Stimulated activated CD4-positive, alpha-beta T cell treated with anti-CD3 and anti-CD28 coated beads, Interleukin-1b, Interleukin-23, amount 100 ng/mL, for 48 hours (primary cell): ENCODE data around the gene SYTL5.
"Not testable (repeated sequence)": the region's sequence is repeated elsewhere in the genome, so short reads cannot be mapped to it uniquely, and the experiment has no call there.

Source experiments
- DNase-seq: peaks from one replicate; pipeline ENCODE4 v3.0.0-alpha.2; 2020

The SYTL5 gene

GRCh38 chrX:38006291-38006690 lies at the start of gene SYTL5:
Gene SYTL5, plus strand, starts transcription at chrX:38006553. Its CDS starts 27,337 bp downstream, at chrX:38033890.
- DNase-seq: no peak

- no peak for DNase-seq
These were observed 47.7 kb upstream of the SYTL5 start for GRCh38 chrX:37958525-37959211.

- no peak for DNase-seq
These were observed 46.9 kb upstream of the SYTL5 start for GRCh38 chrX:37959212-37960021.

GRCh38 chrX:37961118-37961517 lies 45.2 kb upstream of the SYTL5 start:
- DNase-seq: no peak

- no peak for DNase-seq
These were observed 38.6 kb upstream of the SYTL5 start for GRCh38 chrX:37967714-37968113.

- no peak for DNase-seq
These were observed 30.9 kb upstream of the SYTL5 start for GRCh38 chrX:37975421-37975820.

- DNase-seq: no peak
These were observed 30.2 kb upstream of the SYTL5 start for GRCh38 chrX:37976153-37976552.

- no peak for DNase-seq
These were observed 21.5 kb upstream of the SYTL5 start for GRCh38 chrX:37984880-37985279.

GRCh38 chrX:37986893-37987292 lies 19.5 kb upstream of the SYTL5 start:
- no peak for DNase-seq

GRCh38 chrX:37989304-37989703 lies 17.0 kb upstream of the SYTL5 start:
- no peak for DNase-seq

- not testable (repeated sequence) for DNase-seq
These were observed 15.1 kb upstream of the SYTL5 start for GRCh38 chrX:37991303-37991702.

GRCh38 chrX:37993176-37993575 lies 13.2 kb upstream of the SYTL5 start:
- no peak for DNase-seq

GRCh38 chrX:37993837-37994619 lies 12.3 kb upstream of the SYTL5 start:
- no peak for DNase-seq

GRCh38 chrX:37995428-37995827 lies 10.9 kb upstream of the SYTL5 start:
- no peak for DNase-seq

- DNase-seq: no peak
These were observed 9.3 kb upstream of the SYTL5 start for GRCh38 chrX:37997096-37997495.

- DNase-seq: no peak
These were observed 7.6 kb upstream of the SYTL5 start for GRCh38 chrX:37998586-37999262.

- no peak for DNase-seq
These were observed 5.6 kb upstream of the SYTL5 start for GRCh38 chrX:38000706-38001105.

- no peak for DNase-seq
These were observed 2.3 kb upstream of the SYTL5 start for GRCh38 chrX:38004046-38004445.

GRCh38 chrX:38006778-38007177 lies 425 bp downstream of the SYTL5 start:
- no peak for DNase-seq

GRCh38 chrX:38008658-38009057 lies 2.3 kb downstream of the SYTL5 start:
- DNase-seq: no peak

GRCh38 chrX:38009641-38010040 lies 3.3 kb downstream of the SYTL5 start:
- no peak for DNase-seq

- DNase-seq: no peak
These were observed 12.5 kb downstream of the SYTL5 start for GRCh38 chrX:38018766-38019425.
